HepG2 (cell line): Measurements from ENCODE around the gene AMER3.

Experiments
- GATAD2A ChIP-seq: IDR thresholded peaks from 2 replicates; pipeline ENCODE4 v1.6.1; 2016
- MNT ChIP-seq: fragments of 450-650 bp; IDR thresholded peaks from 2 replicates; pipeline ENCODE4 v1.6.1; 2016
- NR1H2 ChIP-seq: sonication (generic); formaldehyde crosslinking; IDR thresholded peaks from 2 replicates; pipeline ENCODE4 v1.8.1; 2022; ENCODE audit warnings: low read depth, missing genetic modification reagents, borderline replicate concordance
- POLR2AphosphoS5 ChIP-seq: IDR thresholded peaks from 2 replicates; pipeline ENCODE4 v1.6.1; 2012; ENCODE audit warnings: low read depth, low read length
- RNF219 ChIP-seq: sonication (generic); formaldehyde crosslinking; IDR thresholded peaks from 2 replicates; pipeline ENCODE4 v1.5.0; 2020; ENCODE audit warnings: mild to moderate bottlenecking, missing genetic modification reagents
- SP1 ChIP-seq, 2 experiments: fragments of 450-650 bp in 1 of 2; sonication (generic) in 1 of 2; formaldehyde crosslinking in 1 of 2; IDR thresholded peaks; 2 replicates each; pipeline versions ENCODE4 v1.4.0 to v1.6.1; 2016 to 2020; ENCODE audit warnings: missing genetic modification reagents in 1 of 2
- SPEN ChIP-seq: sonication (generic); formaldehyde crosslinking; IDR thresholded peaks from 2 replicates; pipeline ENCODE4 v1.5.1; 2020; ENCODE audit warnings: low read depth, mild to moderate bottlenecking, missing genetic modification reagents
- TEAD2 ChIP-seq: sonication (generic); formaldehyde crosslinking; IDR thresholded peaks from 2 replicates; pipeline ENCODE4 v1.9.0; 2021; ENCODE audit warnings: missing genetic modification reagents
- TRAFD1 ChIP-seq: sonication (generic); formaldehyde crosslinking; IDR thresholded peaks from 2 replicates; pipeline ENCODE4 v1.5.1; 2020; ENCODE audit warnings: missing genetic modification reagents, mild to moderate bottlenecking, borderline replicate concordance
- TSC22D2 ChIP-seq: sonication (generic); formaldehyde crosslinking; IDR thresholded peaks from 2 replicates; pipeline ENCODE4 v1.5.1; 2020; ENCODE audit warnings: missing genetic modification reagents, mild to moderate bottlenecking, borderline replicate concordance
- ZBTB40 ChIP-seq, 2 experiments: fragments of 450-650 bp in 1 of 2; sonication (generic) in 1 of 2; formaldehyde crosslinking in 1 of 2; IDR thresholded peaks; 2 replicates each; pipeline versions ENCODE4 v1.6.1 to v1.8.0; 2016 to 2022; ENCODE audit warnings: antibody characterized with exemption in 1 of 2, mild to moderate bottlenecking in 1 of 2, missing genetic modification reagents in 1 of 2
- ZNF484 ChIP-seq: sonication (generic); formaldehyde crosslinking; IDR thresholded peaks from 2 replicates; pipeline ENCODE4 v1.5.1; 2020; ENCODE audit warnings: mild to moderate bottlenecking, low read depth, missing genetic modification reagents, borderline replicate concordance

- TF ChIP-seq ZNF484 (CRISPR knock-in tag) (no peak), SPEN (CRISPR knock-in tag) (no peak), ZBTB40 (IDR thresholded peaks at IDR 0.05) (no peak), ZBTB40 (CRISPR knock-in tag; IDR thresholded peaks at IDR 0.05) (no peak), TEAD2 (CRISPR knock-in tag) (no peak), TSC22D2 (CRISPR knock-in tag) (no peak), SP1 (IDR thresholded peaks at IDR 0.05) (no peak), SP1 (CRISPR knock-in tag; IDR thresholded peaks at IDR 0.05) (no peak), GATAD2A (CRISPR knock-in tag) (no peak), NR1H2 (CRISPR knock-in tag) (no peak), MNT (no peak), TRAFD1 (no peak), POLR2AphosphoS5 (no peak), RNF219 (CRISPR knock-in tag) (no peak)
Measured at GRCh38 chr2:130762910-130763385, 7.6 kb downstream of the AMER3 start.
